Suprapubic skin (tissue), 4 donors: ENCODE results near the gene ERC2. TPM values are rescaled to one million over a fixed set of nuclear protein-coding genes. Genes with fewer than 3 reads are reported as not detected.

Experiments used
- DNase-seq, 2 donors: peaks; one replicate each; pipeline ENCODE4 v3.0.0-alpha.2; 2019; ENCODE audit warnings: low spot score in 2 of 2
- H3K27ac ChIP-seq: fragments of 200-600 bp; sonication (generic); one replicate; pipeline ENCODE4 v1.5.1; 2019
- H3K27me3 ChIP-seq: fragments of 200-600 bp; sonication (generic); one replicate; pipeline ENCODE4 v1.5.1; 2019
- H3K36me3 ChIP-seq: fragments of 200-600 bp; sonication (generic); one replicate; pipeline ENCODE4 v1.5.1; 2019
- H3K4me1 ChIP-seq: fragments of 200-600 bp; sonication (generic); one replicate; pipeline ENCODE4 v1.5.1; 2019
- H3K4me3 ChIP-seq: fragments of 200-600 bp; sonication (generic); one replicate; pipeline ENCODE4 v1.5.1; 2019; ENCODE audit warnings: mild to moderate bottlenecking
- H3K9me3 ChIP-seq: fragments of 200-600 bp; sonication (generic); one replicate; pipeline ENCODE4 v1.5.1; 2019
- EP300 ChIP-seq: sonication (generic); formaldehyde crosslinking; IDR thresholded peaks from one replicate; pipeline ENCODE4 v1.6.1; 2017; ENCODE audit warnings: antibody characterized with exemption
- POLR2A ChIP-seq, 2 donors: fragments of 450-650 bp; IDR thresholded peaks; one replicate each; pipeline ENCODE4 v1.6.1; 2017; ENCODE audit warnings: antibody characterized with exemption in 2 of 2, mild to moderate bottlenecking in 2 of 2, moderate library complexity in 2 of 2
- POLR2AphosphoS5 ChIP-seq, 3 donors: sonication (generic); formaldehyde crosslinking; IDR thresholded peaks; one replicate each; pipeline ENCODE4 v1.6.1; 2017; ENCODE audit warnings: antibody characterized with exemption in 3 of 3
- WGBS: methylation state at CpG from one replicate; pipeline ENCODE4 v1.1.5; 2018; 5-methylcytosine and 5-hydroxymethylcytosine counted together
- total RNA-seq, 4 donors: library from RNA; depleted of rRNA; stranded (reverse); fragments of >200 nt; gene quantifications; one replicate each; pipeline ENCODE4 v1.1.0, GENCODE V29; 2016
- TF ChIP-seq, protein P1 (sequence below), 2 donors: fragments of 200-600 bp in 1 of 2; fragments of 450-650 bp in 1 of 2; sonication (generic) in 1 of 2; IDR thresholded peaks; one replicate each; pipeline ENCODE4 v1.5.1; 2016 to 2019; ENCODE audit warnings: antibody characterized with exemption in 2 of 2, mild to moderate bottlenecking in 1 of 2, moderate library complexity in 1 of 2

ERC2 gene
- total RNA-seq, 4 donors from 2014 or later: 0.21 TPM; not detected in 3

DNA sequence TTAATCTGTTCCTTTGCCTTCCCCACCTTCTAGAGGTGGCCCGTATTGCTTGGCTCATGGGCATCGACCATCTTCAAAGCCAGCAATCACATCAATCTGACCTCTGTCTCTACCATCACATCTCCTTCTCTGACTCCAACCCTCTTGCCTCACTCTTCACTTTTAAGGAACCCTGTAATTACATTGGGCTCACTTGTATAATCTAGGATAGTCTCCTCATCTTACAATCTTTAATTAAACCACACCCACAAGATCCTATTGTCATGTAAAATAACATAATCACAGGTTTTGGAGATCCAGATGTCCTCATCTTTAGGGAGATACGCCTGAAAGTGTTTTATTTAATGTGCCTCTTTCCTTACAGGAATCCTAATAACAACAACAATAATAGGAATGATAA, 234.5 kb downstream of the ERC2 start:
- no peaks in the 10 kb centered on the region for H3K36me3 ChIP-seq
- no peaks in the 10 kb centered on the region for H3K27me3 ChIP-seq
- no peak overlapping the region for H3K27ac ChIP-seq
- DNase-seq: no peak
- H3K4me3 ChIP-seq: no peak overlapping the region
- H3K9me3 ChIP-seq: no peaks in the 10 kb centered on the region
- TF ChIP-seq, protein P1, sequence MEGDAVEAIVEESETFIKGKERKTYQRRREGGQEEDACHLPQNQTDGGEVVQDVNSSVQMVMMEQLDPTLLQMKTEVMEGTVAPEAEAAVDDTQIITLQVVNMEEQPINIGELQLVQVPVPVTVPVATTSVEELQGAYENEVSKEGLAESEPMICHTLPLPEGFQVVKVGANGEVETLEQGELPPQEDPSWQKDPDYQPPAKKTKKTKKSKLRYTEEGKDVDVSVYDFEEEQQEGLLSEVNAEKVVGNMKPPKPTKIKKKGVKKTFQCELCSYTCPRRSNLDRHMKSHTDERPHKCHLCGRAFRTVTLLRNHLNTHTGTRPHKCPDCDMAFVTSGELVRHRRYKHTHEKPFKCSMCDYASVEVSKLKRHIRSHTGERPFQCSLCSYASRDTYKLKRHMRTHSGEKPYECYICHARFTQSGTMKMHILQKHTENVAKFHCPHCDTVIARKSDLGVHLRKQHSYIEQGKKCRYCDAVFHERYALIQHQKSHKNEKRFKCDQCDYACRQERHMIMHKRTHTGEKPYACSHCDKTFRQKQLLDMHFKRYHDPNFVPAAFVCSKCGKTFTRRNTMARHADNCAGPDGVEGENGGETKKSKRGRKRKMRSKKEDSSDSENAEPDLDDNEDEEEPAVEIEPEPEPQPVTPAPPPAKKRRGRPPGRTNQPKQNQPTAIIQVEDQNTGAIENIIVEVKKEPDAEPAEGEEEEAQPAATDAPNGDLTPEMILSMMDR (IDR thresholded peaks at IDR 0.05): no peak
- no peak for TF ChIP-seq POLR2A (IDR thresholded peaks at IDR 0.05)
- H3K4me1 ChIP-seq: no peaks in the 10 kb centered on the region
- 83% methylated on average over 3 of the region's 3 CpGs for WGBS

DNA sequence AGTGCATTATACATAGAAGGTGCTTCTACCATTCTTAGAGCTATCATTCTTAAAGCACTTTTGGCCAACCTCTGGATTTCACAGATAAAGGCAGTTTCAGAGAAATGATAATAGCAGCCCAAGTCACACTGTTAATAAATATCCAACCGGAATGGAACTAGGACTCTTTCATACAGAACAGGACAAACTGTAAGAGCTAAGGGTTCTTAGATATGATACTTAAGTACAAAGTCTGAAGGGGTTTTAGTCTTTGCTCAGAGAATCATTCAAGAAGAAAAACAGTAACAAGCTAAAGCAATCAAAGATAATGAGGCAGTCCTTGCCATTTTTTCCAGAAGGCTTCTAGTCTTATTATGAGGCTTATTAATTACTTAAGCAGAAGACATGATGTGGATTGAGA, 239.0 kb downstream of the ERC2 start:
- no peak overlapping the region for H3K27ac ChIP-seq
- H3K4me3 ChIP-seq: no peak overlapping the region
- H3K9me3 ChIP-seq: no peaks in the 10 kb centered on the region
- no peaks in the 10 kb centered on the region for H3K36me3 ChIP-seq
- WGBS: 100% methylated on average over 1 of the region's 1 CpG
- TF ChIP-seq POLR2AphosphoS5 (IDR thresholded peaks at IDR 0.05) (no peak), EP300 (no peak), POLR2A (IDR thresholded peaks at IDR 0.05) (no peak)
- TF ChIP-seq, protein P1 (IDR thresholded peaks at IDR 0.05): no peak
- no peak for DNase-seq
- peaks cover 4% of the 10 kb centered on the region for H3K27me3 ChIP-seq
- H3K4me1 ChIP-seq: no peaks in the 10 kb centered on the region

DNA sequence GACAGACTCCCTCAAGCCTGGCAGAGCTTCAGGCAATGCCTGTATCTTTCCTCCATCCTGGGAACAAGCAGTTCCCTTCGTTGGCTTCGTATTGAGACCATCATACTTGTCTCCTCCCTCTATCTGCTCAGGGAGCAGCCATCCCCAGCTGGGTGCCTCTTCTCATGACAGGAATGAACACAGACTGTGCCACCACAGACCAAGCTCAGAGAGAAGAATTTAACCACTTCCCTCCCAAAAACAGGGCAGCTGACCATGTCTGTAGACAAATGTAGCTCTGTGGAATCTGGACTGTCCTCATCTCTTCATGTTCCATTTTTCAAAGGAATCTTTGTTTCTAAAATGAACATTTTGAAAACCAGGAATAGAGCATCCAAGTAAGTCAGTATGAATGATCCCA, 245.4 kb downstream of the ERC2 start:
- H3K36me3 ChIP-seq: no peaks in the 10 kb centered on the region
- peaks cover 2% of the 10 kb centered on the region for H3K27me3 ChIP-seq
- H3K27ac ChIP-seq: no peak overlapping the region
- H3K4me1 ChIP-seq: no peaks in the 10 kb centered on the region
- WGBS: 84% methylated on average over 2 of the region's 2 CpGs
- no peak for DNase-seq
- TF ChIP-seq, protein P1 (IDR thresholded peaks at IDR 0.05): no peak
- TF ChIP-seq EP300 (no peak), POLR2AphosphoS5 (IDR thresholded peaks at IDR 0.05) (no peak), POLR2A (IDR thresholded peaks at IDR 0.05) (no peak)
- H3K9me3 ChIP-seq: no peaks in the 10 kb centered on the region
- no peak overlapping the region for H3K4me3 ChIP-seq

DNA sequence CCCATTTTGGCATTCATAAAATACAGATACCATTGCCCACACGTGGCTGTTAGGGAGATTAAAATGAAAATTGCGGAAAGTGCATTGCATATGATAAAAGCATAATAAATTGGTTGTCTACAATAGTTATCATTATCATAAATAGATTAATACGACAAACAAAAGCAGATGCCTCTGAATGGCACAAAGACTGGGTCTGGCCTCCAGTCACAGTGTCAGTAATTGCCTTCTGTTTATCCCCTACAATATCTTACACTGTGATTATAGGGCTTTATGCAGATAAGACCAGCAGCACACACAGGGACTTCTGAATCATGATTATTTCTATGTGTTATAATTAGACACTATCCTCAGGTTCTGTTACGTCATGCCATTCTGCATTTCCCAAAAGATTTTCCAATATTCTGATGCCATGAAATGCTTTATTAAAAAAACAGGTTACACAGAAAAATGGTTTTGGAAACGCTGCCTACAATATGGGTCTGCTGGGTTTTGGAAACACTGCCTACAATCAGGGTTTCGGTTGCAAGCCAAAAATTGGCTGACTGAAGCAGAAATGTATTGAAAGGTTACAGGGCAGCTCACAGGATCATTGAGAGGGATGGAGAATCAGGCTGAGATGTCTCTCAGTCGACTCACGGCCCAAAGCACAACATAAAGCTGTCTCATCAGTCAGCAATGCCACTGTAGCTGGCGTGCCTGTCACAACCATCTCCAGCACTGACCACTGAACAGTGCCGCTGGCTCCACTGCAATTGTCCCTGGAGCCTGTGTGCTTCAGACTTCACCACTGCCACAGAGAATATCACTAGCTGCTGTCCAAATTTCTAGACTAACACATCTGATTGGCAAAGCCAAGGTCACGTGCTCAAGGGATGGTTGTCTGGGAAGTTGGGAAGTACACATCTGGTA, 248.1 kb downstream of the ERC2 start:
- no peak for DNase-seq
- Histone ChIP-seq H3K9me3 (no peaks in the 10 kb centered on the region), H3K4me1 (no peaks in the 10 kb centered on the region), H3K27me3 (no peaks in the 10 kb centered on the region), H3K27ac (no peak overlapping the region), H3K4me3 (no peak overlapping the region), H3K36me3 (no peaks in the 10 kb centered on the region)
- 76% methylated on average over 8 of the region's 11 CpGs for WGBS
- TF ChIP-seq, protein P1 (IDR thresholded peaks at IDR 0.05): no peak
- no peak for TF ChIP-seq POLR2A (IDR thresholded peaks at IDR 0.05)
- TF ChIP-seq EP300: no peak
- TF ChIP-seq POLR2AphosphoS5 (IDR thresholded peaks at IDR 0.05): no peak

DNA sequence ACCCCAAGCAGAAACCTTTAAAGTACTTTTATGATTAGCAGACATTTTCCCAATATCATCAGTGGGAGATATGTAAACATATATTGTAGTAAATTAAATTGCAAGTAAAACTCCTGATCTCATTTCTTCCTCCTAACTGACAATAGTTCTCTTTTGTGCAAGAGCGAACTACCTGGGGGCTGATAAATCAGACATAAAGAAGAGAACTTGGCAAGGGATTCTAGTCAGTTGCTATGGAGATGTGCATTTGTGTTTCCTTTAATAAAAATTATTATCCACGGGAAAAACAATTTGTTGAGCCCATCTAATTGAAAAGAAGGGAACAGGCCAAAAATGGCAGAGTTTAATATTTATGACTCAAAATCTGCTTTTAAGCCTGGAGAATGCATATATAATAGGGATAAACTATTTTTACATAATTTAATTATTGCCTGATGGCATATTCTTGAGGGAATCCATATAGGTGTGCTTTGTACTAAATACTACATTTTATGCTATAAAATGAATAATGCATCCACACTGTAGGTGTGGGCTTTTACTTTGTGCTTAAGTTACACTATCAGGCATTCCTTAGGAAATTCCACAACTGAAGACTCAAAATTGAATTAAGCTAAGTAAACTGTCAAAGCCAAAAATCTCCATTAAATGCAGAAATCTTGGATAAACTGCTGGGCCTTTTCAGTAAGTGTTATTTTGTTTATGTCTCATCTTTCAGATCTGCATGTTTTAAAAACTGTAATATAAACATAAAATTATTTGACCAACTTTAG, 258.1 kb downstream of the ERC2 start:
- no peak overlapping the region for H3K4me3 ChIP-seq
- WGBS: 73% methylated on average over 2 of the region's 2 CpGs
- no peak for DNase-seq
- H3K27ac ChIP-seq: no peak overlapping the region
- H3K36me3 ChIP-seq: no peaks in the 10 kb centered on the region
- no peaks in the 10 kb centered on the region for H3K27me3 ChIP-seq
- H3K4me1 ChIP-seq: no peaks in the 10 kb centered on the region
- H3K9me3 ChIP-seq: peaks cover 10% of the 10 kb centered on the region
- TF ChIP-seq EP300 (no peak), POLR2AphosphoS5 (IDR thresholded peaks at IDR 0.05) (no peak), POLR2A (IDR thresholded peaks at IDR 0.05) (no peak)
- TF ChIP-seq, protein P1 (IDR thresholded peaks at IDR 0.05): no peak
